PC-9 (cell line): Measurements from ENCODE around the gene PKNOX2.

Source experiments
- EZH2 ChIP-seq: fragments of 200-600 bp; sonication (generic); IDR thresholded peaks from 2 replicates; pipeline ENCODE4 v1.8.0; 2017; ENCODE audit warnings: antibody characterized with exemption, low read depth
- TF ChIP-seq, protein P1 (sequence below): fragments of 200-600 bp; sonication (generic); conservative IDR thresholded peaks from 2 replicates; pipeline ENCODE4 v1.6.1; 2017; ENCODE audit warnings: mixed run types, antibody characterized with exemption, mild to moderate bottlenecking, moderate library complexity

GRCh38 chr11:125141686-125142535 is 22.6 kb upstream of the PKNOX2 start:
- TF ChIP-seq, protein P1, sequence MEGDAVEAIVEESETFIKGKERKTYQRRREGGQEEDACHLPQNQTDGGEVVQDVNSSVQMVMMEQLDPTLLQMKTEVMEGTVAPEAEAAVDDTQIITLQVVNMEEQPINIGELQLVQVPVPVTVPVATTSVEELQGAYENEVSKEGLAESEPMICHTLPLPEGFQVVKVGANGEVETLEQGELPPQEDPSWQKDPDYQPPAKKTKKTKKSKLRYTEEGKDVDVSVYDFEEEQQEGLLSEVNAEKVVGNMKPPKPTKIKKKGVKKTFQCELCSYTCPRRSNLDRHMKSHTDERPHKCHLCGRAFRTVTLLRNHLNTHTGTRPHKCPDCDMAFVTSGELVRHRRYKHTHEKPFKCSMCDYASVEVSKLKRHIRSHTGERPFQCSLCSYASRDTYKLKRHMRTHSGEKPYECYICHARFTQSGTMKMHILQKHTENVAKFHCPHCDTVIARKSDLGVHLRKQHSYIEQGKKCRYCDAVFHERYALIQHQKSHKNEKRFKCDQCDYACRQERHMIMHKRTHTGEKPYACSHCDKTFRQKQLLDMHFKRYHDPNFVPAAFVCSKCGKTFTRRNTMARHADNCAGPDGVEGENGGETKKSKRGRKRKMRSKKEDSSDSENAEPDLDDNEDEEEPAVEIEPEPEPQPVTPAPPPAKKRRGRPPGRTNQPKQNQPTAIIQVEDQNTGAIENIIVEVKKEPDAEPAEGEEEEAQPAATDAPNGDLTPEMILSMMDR, result peak; percentile 100
- TF ChIP-seq EZH2, result no peak
